GM10266 (cell line): ENCODE results near the gene HP.

ENCODE experiments used
- DNase-seq: peaks from one replicate; pipeline ENCODE4 v3.0.0; 2012; ENCODE audit errors: extremely low spot score
- CTCF ChIP-seq: IDR thresholded peaks from 2 replicates; pipeline ENCODE4 v1.5.1; 2012; ENCODE audit warnings: mild to moderate bottlenecking, low read depth; ENCODE audit not compliant: control insufficient read depth, insufficient read depth; ENCODE audit errors: missing control alignments

HP gene

GRCh38 chr16:72027669-72028378 lies 26.5 kb upstream of the HP start:
- no peak for DNase-seq
- TF ChIP-seq CTCF, result no peak

GRCh38 chr16:72029567-72030271 lies 24.6 kb upstream of the HP start:
- no peak for DNase-seq
- no peak for TF ChIP-seq CTCF

GRCh38 chr16:72033437-72033836 lies 20.9 kb upstream of the HP start:
- DNase-seq, result no peak
- TF ChIP-seq CTCF, result no peak

GRCh38 chr16:72036098-72036497 lies 18.2 kb upstream of the HP start:
- no peak for TF ChIP-seq CTCF

GRCh38 chr16:72042157-72042660 lies 12.1 kb upstream of the HP start:
- no peak for DNase-seq
- TF ChIP-seq CTCF, result no peak

More at GRCh38 chr16:72036098-72036497, 18.2 kb upstream of the HP start:
- no peak for DNase-seq

- no peak for TF ChIP-seq CTCF
- DNase-seq, result no peak
Observed at GRCh38 chr16:72043058-72043457, 11.2 kb upstream of the HP start.

GRCh38 chr16:72043539-72043938 lies 10.8 kb upstream of the HP start:
- no peak for TF ChIP-seq CTCF
- no peak for DNase-seq
